NCI-H146 treated with DMSO at 0.1 percent for 48 hours (cell line): Measurements from ENCODE around the gene CHD6.

Experiments
- DNase-seq: peaks from one replicate; lab custom pipeline; 2025; ENCODE audit not compliant: unreplicated experiment; lab: John Stamatoyannopoulos, UW

Gene CHD6, protein sequence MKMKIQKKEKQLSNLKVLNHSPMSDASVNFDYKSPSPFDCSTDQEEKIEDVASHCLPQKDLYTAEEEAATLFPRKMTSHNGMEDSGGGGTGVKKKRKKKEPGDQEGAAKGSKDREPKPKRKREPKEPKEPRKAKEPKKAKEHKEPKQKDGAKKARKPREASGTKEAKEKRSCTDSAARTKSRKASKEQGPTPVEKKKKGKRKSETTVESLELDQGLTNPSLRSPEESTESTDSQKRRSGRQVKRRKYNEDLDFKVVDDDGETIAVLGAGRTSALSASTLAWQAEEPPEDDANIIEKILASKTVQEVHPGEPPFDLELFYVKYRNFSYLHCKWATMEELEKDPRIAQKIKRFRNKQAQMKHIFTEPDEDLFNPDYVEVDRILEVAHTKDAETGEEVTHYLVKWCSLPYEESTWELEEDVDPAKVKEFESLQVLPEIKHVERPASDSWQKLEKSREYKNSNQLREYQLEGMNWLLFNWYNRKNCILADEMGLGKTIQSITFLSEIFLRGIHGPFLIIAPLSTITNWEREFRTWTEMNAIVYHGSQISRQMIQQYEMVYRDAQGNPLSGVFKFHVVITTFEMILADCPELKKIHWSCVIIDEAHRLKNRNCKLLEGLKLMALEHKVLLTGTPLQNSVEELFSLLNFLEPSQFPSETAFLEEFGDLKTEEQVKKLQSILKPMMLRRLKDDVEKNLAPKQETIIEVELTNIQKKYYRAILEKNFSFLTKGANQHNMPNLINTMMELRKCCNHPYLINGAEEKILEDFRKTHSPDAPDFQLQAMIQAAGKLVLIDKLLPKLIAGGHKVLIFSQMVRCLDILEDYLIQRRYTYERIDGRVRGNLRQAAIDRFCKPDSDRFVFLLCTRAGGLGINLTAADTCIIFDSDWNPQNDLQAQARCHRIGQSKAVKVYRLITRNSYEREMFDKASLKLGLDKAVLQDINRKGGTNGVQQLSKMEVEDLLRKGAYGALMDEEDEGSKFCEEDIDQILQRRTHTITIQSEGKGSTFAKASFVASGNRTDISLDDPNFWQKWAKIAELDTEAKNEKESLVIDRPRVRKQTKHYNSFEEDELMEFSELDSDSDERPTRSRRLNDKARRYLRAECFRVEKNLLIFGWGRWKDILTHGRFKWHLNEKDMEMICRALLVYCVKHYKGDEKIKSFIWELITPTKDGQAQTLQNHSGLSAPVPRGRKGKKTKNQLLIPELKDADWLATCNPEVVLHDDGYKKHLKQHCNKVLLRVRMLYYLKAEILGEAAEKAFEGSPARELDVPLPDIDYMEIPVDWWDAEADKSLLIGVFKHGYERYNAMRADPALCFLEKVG (N-terminal part only)

DNA sequence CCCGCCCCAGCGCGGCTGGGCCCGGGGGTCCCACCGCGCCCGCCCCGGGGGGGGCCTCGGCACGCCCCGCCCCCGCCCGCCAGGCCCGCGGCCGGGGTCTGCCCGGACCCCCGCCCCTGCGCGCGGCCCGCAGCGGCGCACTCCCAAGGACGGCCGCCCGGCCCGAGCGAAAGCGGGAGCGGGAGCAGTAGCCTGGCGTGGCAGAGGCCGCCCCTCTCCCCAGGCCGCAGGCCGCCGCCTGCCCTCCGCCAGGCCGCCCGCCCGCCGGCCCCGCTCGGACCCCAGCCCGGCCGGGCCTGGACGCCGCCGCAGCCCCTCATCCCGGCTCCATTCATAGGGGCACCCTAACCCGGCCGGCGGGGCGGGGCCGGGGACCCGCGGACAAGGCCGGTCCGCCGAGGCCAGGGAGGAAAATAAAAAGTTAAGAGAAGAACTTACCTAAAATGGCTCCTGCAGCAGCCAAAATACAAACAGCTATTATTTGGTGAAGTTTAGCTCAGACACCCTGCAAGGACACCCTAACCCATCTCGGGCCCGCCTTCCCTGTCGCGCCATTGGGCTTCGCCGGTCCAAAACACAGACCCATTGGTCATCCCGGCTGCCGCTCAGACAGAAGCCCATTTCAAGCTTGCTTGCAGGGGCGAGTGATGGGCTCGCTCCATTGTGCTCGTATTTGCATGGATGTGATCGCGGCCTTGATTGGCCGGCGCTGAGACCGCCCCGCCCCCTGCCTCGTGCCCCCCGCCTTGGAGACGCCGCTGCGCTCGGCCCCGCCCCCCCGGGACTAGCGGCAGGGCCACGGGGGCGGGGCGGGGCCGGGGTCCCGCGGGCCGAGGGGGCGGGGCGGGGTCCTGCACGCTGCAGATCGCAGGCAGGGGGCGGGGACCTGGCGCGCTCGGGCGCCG, at the start of gene CHD6:
TSS of gene CHD6 (minus strand) at position 476 of the 905 bp plus-strand sequence. CDS start 67,040 bp downstream, outside the sequence.
- DNase-seq = peak; percentile 98

DNA sequence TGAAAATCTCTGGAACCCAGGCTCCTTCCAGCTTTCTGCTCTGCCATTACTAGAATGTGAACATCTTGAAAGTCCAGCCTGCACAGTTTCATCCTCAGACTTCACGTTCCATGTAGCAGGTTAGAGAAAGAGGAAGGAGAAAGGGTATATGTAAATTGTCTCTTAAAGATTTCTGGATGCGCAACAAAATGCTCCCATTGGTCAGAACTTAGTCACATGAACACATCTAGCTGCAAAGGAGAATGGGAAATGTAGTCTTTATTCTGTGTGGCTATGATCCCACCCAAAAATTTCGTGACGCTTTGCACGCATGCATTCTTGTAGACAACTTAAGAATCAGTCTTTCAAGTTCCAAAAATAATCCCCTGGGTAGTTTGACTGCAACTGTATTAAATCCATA, 46.4 kb upstream of the CHD6 start:
- DNase-seq = no peak

DNA sequence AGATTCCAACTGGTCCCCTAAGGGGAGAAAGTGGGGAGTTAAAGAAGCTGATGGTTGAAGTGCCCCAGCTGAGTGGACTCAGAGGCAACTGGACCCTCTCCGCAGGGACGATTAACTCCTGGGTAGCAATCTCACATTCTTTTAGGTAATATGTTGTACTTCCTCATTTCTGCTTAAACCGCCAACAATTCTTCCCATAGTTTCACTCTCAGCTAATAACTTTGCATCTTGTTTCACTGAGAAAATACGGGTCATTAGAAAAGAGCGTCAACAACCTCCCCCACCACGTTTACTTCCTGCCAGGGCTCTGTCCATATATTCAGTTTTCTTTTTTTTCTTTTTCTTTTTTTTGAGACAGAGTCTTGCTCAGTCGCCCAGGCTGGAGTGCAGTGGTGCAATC, 39.5 kb upstream of the CHD6 start:
- no peak for DNase-seq

DNA sequence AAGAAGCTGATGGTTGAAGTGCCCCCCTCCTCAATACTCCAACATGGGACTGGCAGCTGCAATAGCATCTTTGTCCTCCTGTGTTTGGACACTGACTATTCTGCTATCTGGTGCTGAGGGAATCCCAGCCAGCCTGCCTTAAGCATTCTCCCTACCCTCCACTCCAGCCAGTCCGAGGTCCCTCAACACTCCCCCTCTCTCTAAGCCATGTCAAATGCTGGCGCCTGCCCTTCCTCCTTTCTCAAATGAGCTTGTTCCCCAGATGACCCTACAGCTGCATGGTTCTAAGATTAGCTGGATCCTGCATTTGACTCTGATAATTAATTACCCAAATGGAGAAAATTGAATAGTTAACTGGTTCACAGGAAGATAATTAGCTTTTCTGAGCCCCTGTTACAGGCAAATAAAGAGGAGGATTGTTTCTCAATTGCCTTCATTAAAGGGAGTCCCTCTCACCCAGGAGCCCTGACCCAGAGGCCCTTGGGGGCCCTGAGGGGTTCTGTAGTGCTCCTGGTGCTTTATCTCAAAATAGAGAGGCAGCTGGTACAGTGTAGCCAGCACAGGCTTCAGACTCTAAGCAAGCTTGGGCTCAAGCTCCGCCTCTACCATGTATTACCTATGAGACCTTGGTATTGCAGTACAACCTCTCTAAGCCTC, 37.9 kb upstream of the CHD6 start:
- peak; percentile 98 for DNase-seq

DNA sequence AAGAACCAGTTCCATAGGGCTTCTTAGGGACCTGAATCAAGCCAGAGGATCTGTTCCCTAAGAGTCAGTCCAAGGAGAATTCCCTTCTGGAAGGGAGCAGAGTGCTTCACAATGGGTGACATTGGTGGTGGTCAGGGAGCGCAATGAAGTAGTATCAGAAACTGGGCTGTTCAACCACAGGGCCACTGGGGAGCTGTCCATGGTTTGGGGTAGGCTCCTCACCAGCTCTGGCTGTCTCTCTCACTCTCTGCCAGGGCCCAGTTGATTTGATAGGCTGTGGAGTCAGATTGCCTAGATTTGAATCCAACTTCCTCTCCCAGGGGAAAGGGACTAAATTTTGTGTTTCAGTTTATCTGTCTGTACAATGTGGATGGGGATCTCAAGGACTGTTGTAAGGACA, 36.7 kb upstream of the CHD6 start:
- no peak for DNase-seq

DNA sequence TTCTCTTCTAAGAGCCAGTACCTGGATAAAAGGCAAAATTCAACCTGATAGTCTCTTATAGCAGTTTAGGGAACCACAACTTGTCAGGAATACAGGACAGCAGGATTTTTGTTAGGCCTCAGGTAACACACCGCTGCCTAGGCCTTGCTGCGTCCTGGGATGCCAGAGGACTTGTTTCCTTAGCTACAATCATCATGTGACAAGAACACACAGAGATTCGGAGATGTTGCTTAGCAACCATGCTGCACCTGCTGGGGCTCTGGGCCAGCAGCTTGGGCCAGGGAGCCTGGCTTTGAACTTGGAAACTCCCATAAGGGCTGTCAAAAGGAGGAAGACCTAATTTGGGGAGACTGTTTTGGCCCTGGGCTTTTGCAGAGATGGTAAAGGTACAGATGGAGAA, 36.1 kb upstream of the CHD6 start:
- DNase-seq = peak; percentile 91

DNA sequence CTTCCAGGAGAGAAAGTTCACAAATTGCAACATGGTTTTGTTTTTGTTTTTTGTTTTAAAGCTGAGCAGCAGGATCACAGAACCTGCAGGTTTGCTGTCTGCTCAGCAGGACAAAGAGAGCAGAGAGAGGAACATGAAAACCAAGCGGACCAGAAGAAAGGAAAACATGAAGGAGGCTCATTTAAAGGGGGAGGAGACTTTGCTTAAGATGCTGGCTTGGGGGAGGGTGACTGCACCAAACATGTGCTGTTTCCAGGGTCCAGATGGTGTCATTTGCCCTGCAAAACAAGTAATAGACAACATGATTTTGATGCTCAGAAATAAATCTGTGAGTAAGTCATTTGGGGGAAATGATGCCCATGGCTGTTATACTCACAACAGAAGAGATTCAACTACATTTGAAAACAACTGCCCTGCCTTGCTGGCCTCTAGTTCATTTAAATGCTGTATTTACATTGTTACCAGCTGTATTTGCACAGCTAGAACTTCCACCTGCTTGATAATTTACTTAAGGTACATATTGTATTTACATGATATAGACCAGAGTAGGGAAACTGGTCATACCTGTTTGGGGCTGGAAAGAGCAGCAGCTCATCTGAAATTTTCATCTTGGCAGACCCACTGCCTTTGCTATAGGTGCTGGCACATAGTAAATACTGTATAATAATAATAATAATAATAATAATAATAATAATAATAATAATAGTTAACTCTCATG, 32.2 kb upstream of the CHD6 start:
- DNase-seq = peak; percentile 99

DNA sequence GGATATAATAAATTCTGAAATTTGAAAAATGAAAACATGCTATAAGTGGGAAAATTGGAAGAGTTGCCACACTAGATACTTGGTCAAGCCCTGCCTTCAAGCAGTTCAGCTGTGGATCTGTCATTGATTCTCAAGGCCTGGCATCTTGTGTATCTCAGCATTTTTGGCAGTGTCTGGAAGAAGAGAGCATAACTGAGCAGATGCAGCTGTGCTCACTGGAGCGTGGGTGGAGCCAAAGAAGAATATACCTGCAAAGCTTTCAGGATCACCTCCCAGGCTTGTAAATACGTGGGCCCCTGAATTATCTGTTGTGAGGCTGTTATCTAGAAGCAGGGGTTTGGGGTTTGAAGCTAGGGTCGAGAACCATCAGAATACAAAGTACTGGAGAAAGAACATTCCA, 31.3 kb upstream of the CHD6 start:
- DNase-seq = peak; percentile 89

DNA sequence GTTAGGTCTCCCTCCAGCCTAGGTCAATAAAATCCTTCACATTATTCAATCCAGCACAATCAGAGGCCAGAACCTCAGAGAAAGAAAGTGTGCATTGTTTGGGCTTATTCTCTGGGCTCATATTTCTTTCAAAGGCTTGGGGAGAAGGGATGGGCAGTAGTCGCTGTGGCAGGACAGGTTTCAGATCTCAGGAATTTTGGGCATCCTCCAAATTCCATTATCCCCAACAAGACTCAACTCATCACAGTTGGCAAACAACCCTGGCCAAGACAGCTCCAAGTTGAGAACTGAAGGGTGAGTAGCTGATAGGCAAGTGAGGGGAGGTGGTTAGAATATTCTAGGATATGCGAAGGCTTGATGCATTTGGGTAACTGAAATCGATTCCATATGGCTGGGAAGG, 27.2 kb upstream of the CHD6 start:
- DNase-seq = no peak

DNA sequence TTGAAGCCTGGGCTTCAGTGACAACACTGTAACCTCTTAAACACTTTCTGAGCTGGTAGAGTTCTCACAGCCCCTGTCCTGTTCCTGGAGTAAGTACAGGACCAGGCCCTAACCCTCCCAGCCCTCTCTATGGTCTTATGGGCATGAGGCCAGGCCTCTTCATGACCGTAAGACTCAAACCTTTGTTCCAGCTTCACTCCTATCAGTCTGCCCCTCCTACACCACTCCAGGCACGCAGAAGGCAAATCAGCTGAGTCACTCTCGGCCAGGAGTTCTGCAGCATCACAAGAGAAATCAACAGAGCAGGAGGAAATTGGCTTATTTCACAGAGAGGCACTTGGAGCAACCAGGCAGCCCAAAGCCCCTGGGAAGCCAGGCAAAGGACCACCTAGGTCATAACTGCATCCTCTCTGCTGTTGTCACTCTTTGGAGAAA, 25.3 kb upstream of the CHD6 start:
- DNase-seq = peak; percentile 76

DNA sequence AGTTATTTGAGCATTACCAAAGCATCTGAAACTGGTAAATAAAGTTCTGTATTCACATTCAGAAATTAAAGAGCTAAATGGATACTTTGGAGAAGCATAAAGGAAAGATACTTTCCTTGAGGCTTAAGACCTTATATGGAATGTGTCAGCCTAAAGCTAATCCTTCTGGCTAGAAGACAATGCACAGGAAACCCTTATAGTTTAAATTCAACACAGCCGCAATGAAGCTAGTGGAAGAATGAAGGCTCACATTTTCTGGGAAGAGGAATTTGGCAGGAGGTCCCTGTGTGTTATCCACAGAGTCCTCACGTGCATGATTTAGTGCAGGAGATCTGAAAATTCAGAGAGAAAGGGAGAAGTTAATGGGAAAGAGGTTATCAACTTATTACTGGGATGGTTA, 21.5 kb upstream of the CHD6 start:
- no peak for DNase-seq

DNA sequence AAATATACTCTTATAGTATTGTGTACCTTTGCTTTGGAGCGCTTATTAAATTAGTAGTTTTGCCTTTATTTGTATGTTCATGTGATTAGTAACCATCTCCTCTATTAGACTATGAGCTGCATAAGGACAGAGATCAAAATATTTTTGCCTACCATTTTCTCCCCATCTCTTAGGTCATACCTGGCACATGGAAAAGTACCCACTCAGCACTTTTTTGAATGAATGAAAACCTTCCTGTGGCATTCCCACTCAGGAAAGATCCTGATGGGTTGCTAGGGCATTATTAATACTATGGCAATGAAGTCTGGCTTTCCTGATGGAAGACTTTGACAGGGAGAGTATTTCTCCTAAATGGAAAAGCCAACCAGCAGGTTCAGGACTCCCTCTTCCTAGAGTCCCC, 20.3 kb upstream of the CHD6 start:
- no peak for DNase-seq

DNA sequence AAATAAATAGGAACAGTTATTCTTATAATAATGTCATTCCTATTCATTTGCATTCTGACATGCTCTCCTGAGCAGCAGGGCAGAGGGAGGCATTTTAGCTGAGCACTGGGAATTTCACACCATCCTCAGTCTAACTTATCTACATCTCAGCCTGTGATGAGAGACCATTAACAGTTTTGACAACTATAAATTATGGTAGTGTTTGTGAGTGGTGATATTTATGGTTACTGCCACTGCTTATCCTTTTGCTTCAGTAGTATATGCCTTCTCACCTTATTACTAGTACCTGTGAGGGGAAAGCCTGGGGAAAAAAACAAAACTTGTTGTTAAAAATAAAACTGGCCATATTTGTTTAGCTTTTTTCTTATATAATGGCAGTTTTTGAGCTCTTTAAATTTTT, 17.0 kb upstream of the CHD6 start:
- no peak for DNase-seq

DNA sequence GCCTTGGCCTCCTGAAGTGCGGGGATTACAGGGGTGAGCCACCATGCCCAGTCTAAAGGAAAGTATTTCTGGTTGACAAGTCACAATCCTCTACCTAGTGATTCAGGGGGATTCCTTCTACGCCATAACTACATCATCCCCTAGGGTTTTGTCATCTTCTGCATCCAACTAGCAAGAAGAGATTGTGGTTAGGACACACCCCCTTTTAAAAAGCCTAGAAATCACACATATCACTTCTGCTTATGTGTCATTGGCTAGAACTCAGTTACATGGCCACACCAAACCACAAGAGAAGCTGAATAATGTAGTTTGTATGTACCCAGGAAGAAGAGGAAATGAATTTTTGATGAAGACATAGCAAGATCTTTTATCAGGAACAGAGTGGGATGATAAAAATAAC, 14.7 kb upstream of the CHD6 start:
- DNase-seq = no peak

DNA sequence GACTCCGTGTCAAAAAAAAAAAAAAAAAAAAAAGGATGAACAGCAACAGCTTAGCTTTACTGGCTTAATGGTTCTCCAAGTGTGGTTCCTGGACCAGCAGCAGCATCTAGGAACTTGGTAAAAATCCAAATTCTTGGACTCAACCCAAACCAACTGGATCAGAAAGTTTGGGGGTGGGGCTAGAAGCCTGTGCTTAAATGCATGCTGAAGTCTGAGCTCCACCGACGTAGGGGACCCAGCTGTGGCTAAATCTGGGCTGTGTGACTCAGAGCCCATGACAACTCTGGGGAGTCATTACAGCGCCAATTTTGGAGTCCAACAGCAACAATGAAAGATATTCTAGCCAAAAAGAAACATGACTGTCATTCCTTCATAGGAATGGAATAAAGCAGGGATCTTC, 13.6 kb upstream of the CHD6 start:
- no peak for DNase-seq

DNA sequence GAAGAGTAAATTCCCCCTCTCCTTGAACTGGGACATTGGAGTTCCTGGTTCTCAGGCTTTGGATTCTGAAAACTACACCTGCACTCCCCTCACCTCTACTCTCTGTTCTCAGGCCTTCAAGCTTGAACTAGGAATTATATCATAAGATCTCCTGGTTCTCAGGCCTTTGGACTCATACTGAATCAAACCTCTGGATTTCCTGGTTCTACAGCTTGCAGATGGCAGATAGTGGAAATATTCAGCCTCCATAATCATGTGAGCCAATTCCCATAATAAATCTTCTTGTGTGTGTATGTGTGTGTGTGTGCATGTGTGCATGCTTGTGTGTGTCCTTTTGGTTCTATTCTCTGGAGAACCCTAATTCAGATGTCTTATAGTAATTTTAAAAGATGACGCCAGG, 12.7 kb upstream of the CHD6 start:
- no peak for DNase-seq

DNA sequence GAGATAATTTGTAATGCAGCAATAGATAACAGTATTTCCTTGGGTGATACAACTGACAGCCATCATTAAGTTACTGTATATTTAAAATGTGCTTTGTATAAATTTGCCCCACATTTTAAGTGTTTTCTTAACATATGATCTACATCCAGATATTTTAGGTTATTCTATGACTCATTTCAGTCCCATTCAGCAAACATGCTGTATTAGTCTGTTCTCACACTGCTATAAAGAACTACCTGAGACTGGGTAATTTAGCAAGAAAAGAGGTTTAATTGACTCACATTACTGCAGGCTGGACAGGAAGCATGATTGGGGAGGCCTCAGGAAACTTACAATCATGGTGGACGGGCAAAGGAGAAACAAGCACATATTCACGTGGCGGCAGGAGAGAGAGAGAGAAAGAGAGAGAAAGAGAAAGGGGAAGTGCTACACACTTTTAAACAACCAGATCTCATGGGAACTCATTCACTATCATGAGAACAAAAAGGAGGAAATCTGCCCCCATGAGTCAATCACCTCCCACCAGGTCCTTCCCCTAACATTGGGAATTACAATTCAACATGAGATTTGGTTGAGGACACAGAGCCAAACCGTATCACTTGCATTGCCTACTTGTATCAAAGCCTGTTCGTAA, 9.6 kb upstream of the CHD6 start:
- DNase-seq = no peak

DNA sequence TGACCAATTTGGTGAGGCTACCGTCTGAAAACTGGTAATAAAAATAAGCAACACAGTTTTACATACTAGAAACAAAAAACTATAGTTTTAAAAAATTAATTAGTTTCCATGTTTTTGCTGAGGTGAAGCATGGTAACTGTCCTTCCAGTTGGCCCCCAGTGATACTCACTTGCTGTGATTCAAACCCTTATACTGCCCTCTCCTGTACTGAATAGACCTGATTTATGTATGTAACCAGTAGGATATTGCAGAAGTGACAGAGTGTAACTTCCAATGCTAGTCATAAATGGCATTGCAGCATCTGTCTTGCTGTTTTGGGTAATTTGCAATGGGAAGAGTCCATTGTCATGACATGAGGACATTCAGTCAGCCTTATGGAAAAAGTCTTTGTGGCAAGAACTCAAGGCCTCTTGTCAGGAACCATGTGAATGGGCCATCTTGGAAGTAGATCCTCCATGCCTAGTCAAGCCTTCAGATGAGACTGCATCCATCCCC, 8.9 kb upstream of the CHD6 start:
- DNase-seq = no peak
